Measurements from ENCODE around the gene BTN3A1.

GRCh38 chr6:26408828-26409730 is 7.0 kb downstream of the BTN3A1 start:
- no peak for TF ChIP-seq GATA3 (IDR thresholded peaks at IDR 0.05; ENCODE audit: low read depth, low read length)
- no peak for TF ChIP-seq GATA2 (IDR thresholded peaks at IDR 0.05; ENCODE audit: low read depth, low read length)
